ENCODE data around the gene PRELP.
A peak's percentile ranks its signal among the peaks of the same experiment; 100 is the strongest.

PRELP gene

GRCh38 chr1:203479646-203480045, 4.0 kb downstream of the PRELP start:
- DNase-seq = no peak

- no peak for DNase-seq
Observed at GRCh38 chr1:203480084-203480483, 4.5 kb downstream of the PRELP start.

GRCh38 chr1:203480525-203481084, 5.0 kb downstream of the PRELP start:
- DNase-seq = peak; percentile 53

- no peak for DNase-seq
Observed at GRCh38 chr1:203481196-203481595, 5.6 kb downstream of the PRELP start.

- no peak for DNase-seq
Observed at GRCh38 chr1:203486618-203487370, 11.2 kb downstream of the PRELP start.

- DNase-seq = no peak
Observed at GRCh38 chr1:203488539-203488938, 12.9 kb downstream of the PRELP start.

GRCh38 chr1:203490607-203491006, 15.0 kb downstream of the PRELP start:
- DNase-seq = no peak

- no peak for DNase-seq
Observed at GRCh38 chr1:203491664-203492063, 16.1 kb downstream of the PRELP start.

GRCh38 chr1:203492082-203492747, 16.6 kb downstream of the PRELP start:
- no peak for DNase-seq

- no peak for DNase-seq
Observed at GRCh38 chr1:203492748-203493130, 17.1 kb downstream of the PRELP start.

- no peak for DNase-seq
Observed at GRCh38 chr1:203493901-203494300, 18.3 kb downstream of the PRELP start, which contains the start of gene OPTC. Gene OPTC (plus strand): TSS chr1:203494153. CDS start chr1:203496006, 1,853 bp downstream.

GRCh38 chr1:203495845-203496244, 20.2 kb downstream of the PRELP start:
- DNase-seq = no peak

GRCh38 chr1:203497269-203497777, 21.7 kb downstream of the PRELP start:
- DNase-seq = no peak

GRCh38 chr1:203499643-203500278, 24.2 kb downstream of the PRELP start:
- no peak for DNase-seq

- DNase-seq = no peak
Observed at GRCh38 chr1:203500279-203500678, 24.7 kb downstream of the PRELP start.

GRCh38 chr1:203503836-203504235, 28.2 kb downstream of the PRELP start:
- DNase-seq = no peak

- DNase-seq = peak; percentile 56
Observed at GRCh38 chr1:203504400-203505250, 29.0 kb downstream of the PRELP start.

GRCh38 chr1:203505526-203506204, 30.1 kb downstream of the PRELP start:
- DNase-seq = no peak

- DNase-seq = no peak
Observed at GRCh38 chr1:203506858-203507626, 31.4 kb downstream of the PRELP start.

- DNase-seq = no peak
Observed at GRCh38 chr1:203507759-203508158, 32.2 kb downstream of the PRELP start.

GRCh38 chr1:203508463-203509073, 33.0 kb downstream of the PRELP start:
- no peak for DNase-seq
